B cell (primary cell): Measurements from ENCODE around the gene KCNK2. TPM values are rescaled to one million over a fixed set of nuclear protein-coding genes. Genes with fewer than 3 reads are reported as not detected.

Experiments used
- ATAC-seq: fragments of 200-7000 bp; cut with Tn5 transposase; one replicate; pipeline ENCODE4 v1.10.0; 2021; ENCODE audit warnings: low read depth, mild to moderate bottlenecking, moderate number of reproducible peaks, moderate library complexity
- CTCF ChIA-PET: fragments of 350-600 bp; sonication (Branson Sonifier 250); formaldehyde crosslinking; loops from one replicate; lab custom pipeline; 2021; ENCODE audit warnings: antibody characterized with exemption, inconsistent platforms; lab: Charles Lee
- POLR2A ChIA-PET: fragments of 350-600 bp; sonication (Branson Sonifier 250); formaldehyde crosslinking; loops from one replicate; lab custom pipeline; 2021; ENCODE audit warnings: antibody characterized with exemption; lab: Charles Lee
- DNase-seq: peaks from one replicate; pipeline ENCODE4 v3.0.0; 2013
- H2AFZ ChIP-seq: 2 replicates; pipeline ENCODE4 v1.6.1; 2012; ENCODE audit warnings: mild to moderate bottlenecking, low read depth, low read length; ENCODE audit not compliant: insufficient read depth, poor library complexity, severe bottlenecking
- H3K27ac ChIP-seq, 2 donors: 1 replicate in 1 of 2; 2 replicates in 1 of 2; pipeline ENCODE4 v1.5.1; 2012 to 2013; ENCODE audit warnings: low read length in 2 of 2, mild to moderate bottlenecking in 2 of 2, moderate library complexity in 1 of 2
- H3K27me3 ChIP-seq, 4 experiments: fragments of 200-600 bp in 1 of 4; sonication (generic) in 1 of 4; replicated peaks in 1 of 4; 1 replicate in 2 of 4; 2 replicates in 2 of 4; pipeline versions ENCODE4 v1.6.1 to v1.7.0; 2013 to 2016; ENCODE audit warnings: low read length in 3 of 4, mild to moderate bottlenecking in 2 of 4, mixed read lengths in 1 of 4, moderate library complexity in 1 of 4; ENCODE audit not compliant: insufficient read depth in 4 of 4, control insufficient read depth in 3 of 4; ENCODE audit errors: control extremely low read depth in 1 of 4
- H3K36me3 ChIP-seq, 2 experiments: replicated peaks in 1 of 2; 1 replicate in 1 of 2; 2 replicates in 1 of 2; pipeline versions ENCODE4 v1.6.1 to v1.7.1; 2013; ENCODE audit warnings: low read length in 1 of 2; ENCODE audit not compliant: insufficient read depth in 2 of 2, control insufficient read depth in 1 of 2; ENCODE audit errors: control extremely low read depth in 1 of 2, extremely low read depth in 1 of 2
- H3K4me1 ChIP-seq, 2 donors: fragments of 200-600 bp in 1 of 2; sonication (generic) in 1 of 2; 1 replicate in 1 of 2; 2 replicates in 1 of 2; pipeline versions ENCODE4 v1.5.1 to v1.6.1; 2013 to 2017; ENCODE audit warnings: low read length in 2 of 2; ENCODE audit not compliant: control insufficient read depth in 2 of 2, insufficient read depth in 2 of 2
- H3K4me2 ChIP-seq: replicated peaks from 2 replicates; pipeline ENCODE3; 2012; ENCODE audit warnings: mild to moderate bottlenecking, low read depth, low read length; ENCODE audit not compliant: poor library complexity, severe bottlenecking
- H3K4me3 ChIP-seq, 5 experiments: fragments of 200-600 bp in 1 of 5; sonication (generic) in 1 of 5; 1 replicate in 3 of 5; 2 replicates in 2 of 5; pipeline versions ENCODE4 v1.5.1 to v1.7.0; 2011 to 2016; ENCODE audit warnings: low read length in 4 of 5, mild to moderate bottlenecking in 4 of 5, low read depth in 2 of 5, control low read depth in 1 of 5, moderate library complexity in 1 of 5; ENCODE audit not compliant: insufficient read depth in 1 of 5; ENCODE audit errors: control extremely low read depth in 1 of 5, extremely low read depth in 1 of 5
- H3K79me2 ChIP-seq: fragments of 200-600 bp; sonication (generic); one replicate; pipeline ENCODE4 v1.6.0; 2016; ENCODE audit warnings: low read length; ENCODE audit not compliant: control insufficient read depth, insufficient read depth
- H3K9ac ChIP-seq: fragments of 200-600 bp; sonication (generic); 2 replicates; pipeline ENCODE4 v1.6.1; 2017; ENCODE audit warnings: mild to moderate bottlenecking, low read length, moderate library complexity
- H3K9me3 ChIP-seq, 3 donors: one replicate each; pipeline versions ENCODE4 v1.6.1 to v1.7.1; 2013; ENCODE audit warnings: low read length in 2 of 3; ENCODE audit not compliant: control insufficient read depth in 2 of 3, insufficient read depth in 1 of 3; ENCODE audit errors: control extremely low read depth in 1 of 3
- H4K20me1 ChIP-seq: 2 replicates; pipeline ENCODE4 v1.6.0; 2012; ENCODE audit warnings: mild to moderate bottlenecking, low read length; ENCODE audit not compliant: insufficient read depth, control insufficient read depth, poor library complexity, severe bottlenecking
- H3K27ac Mint-ChIP-seq: one replicate; pipeline ENCODE4 v1.8.0; 2021; ENCODE audit warnings: mixed read lengths
- H3K27me3 Mint-ChIP-seq: one replicate; pipeline ENCODE4 v1.8.0; 2021; ENCODE audit warnings: mixed read lengths
- H3K4me1 Mint-ChIP-seq: one replicate; pipeline ENCODE4 v1.8.0; 2021; ENCODE audit warnings: mixed read lengths
- H3K4me3 Mint-ChIP-seq: one replicate; pipeline ENCODE4 v1.8.0; 2021; ENCODE audit warnings: mixed read lengths
- H3K9me3 Mint-ChIP-seq: one replicate; pipeline ENCODE4 v1.8.0; 2022; ENCODE audit warnings: mixed read lengths; ENCODE audit not compliant: insufficient read depth
- EZH2 ChIP-seq: IDR thresholded peaks from 2 replicates; pipeline ENCODE4 v1.6.1; 2012; ENCODE audit warnings: borderline replicate concordance, low read depth, mild to moderate bottlenecking, moderate library complexity, low read length; ENCODE audit not compliant: insufficient read depth, poor library complexity, severe bottlenecking
- WGBS: methylation state at CpG from one replicate; pipeline ENCODE4 v1.1.5; 2013; ENCODE audit warnings: missing lambda C conversion rate; ENCODE audit not compliant: insufficient coverage; 5-methylcytosine and 5-hydroxymethylcytosine counted together
- intact Hi-C: fragments of 100-400 bp; cut with micrococcal nuclease; formaldehyde crosslinking; loops from one replicate; pipeline ENCODE4 v1.10.0; 2022
- polyA plus RNA-seq: library from polyadenylated mRNA; depleted of rRNA; stranded (reverse); fragments of >200 nt; gene quantifications from 2 replicates; pipeline ENCODE4 v1.2.3, GENCODE V29; 2012
- total RNA-seq, 2 donors: library from RNA; stranded (reverse); fragments of 120-200 nt in 1 of 2; gene quantifications; 1 replicate in 1 of 2; 2 replicates in 1 of 2; pipeline versions ENCODE4 v1.2.3 to v1.2.4, GENCODE V29; 2013 to 2022
- TF ChIP-seq, protein P1 (sequence below): fragments of 200-600 bp; IDR thresholded peaks from one replicate; pipeline ENCODE4 v1.8.0; 2022; ENCODE audit warnings: antibody characterized with exemption, mild to moderate bottlenecking

Gene KCNK2
- total and polyA plus RNA-seq, 2 donors (not counting 1 experiment from before 2014, with no cell fraction given) = not detected

DNA sequence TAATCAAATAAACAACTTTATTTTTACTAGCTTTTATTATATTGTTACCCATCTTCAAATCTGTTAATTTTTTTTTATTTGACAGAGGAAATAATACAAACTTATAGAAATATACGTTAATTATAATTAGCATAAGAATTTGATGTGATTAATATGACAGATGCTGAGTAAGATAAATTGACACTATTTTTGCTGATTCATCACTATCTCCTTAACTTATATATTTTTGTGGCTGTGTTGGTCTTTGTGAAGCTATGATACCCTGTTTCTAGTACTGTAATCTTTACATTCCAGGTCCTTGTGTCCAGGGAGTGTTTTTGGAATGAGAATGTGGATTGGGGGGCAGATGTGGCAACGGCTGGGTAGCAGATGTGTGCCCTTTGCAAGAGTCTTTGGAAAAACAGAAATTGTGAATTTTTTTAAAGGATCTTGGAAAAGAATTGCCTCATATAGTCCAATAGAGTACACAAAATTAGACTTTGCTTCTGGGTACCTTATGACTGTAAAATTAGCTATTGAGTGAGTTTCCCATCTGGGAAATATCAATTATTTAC lies 102.6 kb downstream of the KCNK2 start:
- intact Hi-C loops = no loop called here
- no peak for TF ChIP-seq EZH2
- TF ChIP-seq, protein P1, sequence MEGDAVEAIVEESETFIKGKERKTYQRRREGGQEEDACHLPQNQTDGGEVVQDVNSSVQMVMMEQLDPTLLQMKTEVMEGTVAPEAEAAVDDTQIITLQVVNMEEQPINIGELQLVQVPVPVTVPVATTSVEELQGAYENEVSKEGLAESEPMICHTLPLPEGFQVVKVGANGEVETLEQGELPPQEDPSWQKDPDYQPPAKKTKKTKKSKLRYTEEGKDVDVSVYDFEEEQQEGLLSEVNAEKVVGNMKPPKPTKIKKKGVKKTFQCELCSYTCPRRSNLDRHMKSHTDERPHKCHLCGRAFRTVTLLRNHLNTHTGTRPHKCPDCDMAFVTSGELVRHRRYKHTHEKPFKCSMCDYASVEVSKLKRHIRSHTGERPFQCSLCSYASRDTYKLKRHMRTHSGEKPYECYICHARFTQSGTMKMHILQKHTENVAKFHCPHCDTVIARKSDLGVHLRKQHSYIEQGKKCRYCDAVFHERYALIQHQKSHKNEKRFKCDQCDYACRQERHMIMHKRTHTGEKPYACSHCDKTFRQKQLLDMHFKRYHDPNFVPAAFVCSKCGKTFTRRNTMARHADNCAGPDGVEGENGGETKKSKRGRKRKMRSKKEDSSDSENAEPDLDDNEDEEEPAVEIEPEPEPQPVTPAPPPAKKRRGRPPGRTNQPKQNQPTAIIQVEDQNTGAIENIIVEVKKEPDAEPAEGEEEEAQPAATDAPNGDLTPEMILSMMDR = no peak
- Histone ChIP-seq H3K36me3 (no peaks in the 10 kb centered on the region), H3K9ac (no peak overlapping the region), H3K27ac (no peak overlapping the region), H4K20me1 (no peaks in the 10 kb centered on the region), H2AFZ (no peak overlapping the region), H3K9me3 (peaks cover 1 to 13% (median 3%) of the 10 kb centered on the region in 3 donors), H3K4me3 (no peak overlapping the region), H3K4me1 (no peaks in the 10 kb centered on the region), H3K4me2 (no peak overlapping the region), H3K27me3 (no peaks in the 10 kb centered on the region), H3K79me2 (no peaks in the 10 kb centered on the region)
- ATAC-seq (no peak), DNase-seq (no peak)
- no CpG with 5 or more reads among the region's 2 CpGs for WGBS
- ChIA-PET POLR2A (no interaction called here), CTCF (no interaction called here)
- Mint-ChIP-seq H3K27ac (no peak overlapping the region), H3K4me3 (no peak overlapping the region), H3K9me3 (peaks cover 2% of the 10 kb centered on the region), H3K4me1 (no peaks in the 10 kb centered on the region), H3K27me3 (no peaks in the 10 kb centered on the region)

DNA sequence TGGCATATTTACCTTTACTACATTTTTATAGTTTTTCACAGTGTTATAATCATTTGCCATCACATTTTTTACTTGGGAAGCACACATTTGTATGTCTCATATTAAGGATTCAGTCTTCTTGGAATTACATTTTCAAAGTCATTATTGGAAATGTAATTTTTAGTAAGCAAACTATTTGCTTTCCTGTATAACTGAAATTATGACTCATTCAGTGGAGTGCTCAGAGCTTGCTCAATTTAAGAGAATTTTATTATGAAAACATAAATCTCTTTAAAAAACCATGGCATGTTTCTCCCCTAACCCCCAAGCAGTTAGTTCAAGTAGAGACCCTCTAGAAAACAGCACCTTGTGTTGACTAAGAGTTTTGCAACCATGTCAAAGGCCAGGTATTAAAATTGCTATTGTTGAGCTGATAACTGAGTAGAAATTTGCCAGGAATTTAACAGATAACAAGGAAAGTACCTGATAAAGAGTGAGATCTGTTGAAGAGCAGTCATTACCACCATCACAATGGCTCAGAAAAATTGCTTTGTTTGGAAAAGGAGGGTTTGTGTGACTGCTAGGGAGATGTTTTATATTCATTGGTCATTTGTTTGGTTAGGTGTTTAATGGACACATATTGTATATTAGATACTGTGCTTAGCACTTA lies 105.9 kb downstream of the KCNK2 start:
- peaks cover 0 to 1% (median 0%) of the 10 kb centered on the region in 3 donors for H3K9me3 ChIP-seq

More for the DNA sequence above, 105.9 kb downstream of the KCNK2 start:
- Histone ChIP-seq H3K4me3 (no peak overlapping the region), H3K27ac (no peak overlapping the region), H3K36me3 (no peaks in the 10 kb centered on the region), H2AFZ (no peak overlapping the region), H4K20me1 (no peaks in the 10 kb centered on the region), H3K79me2 (no peaks in the 10 kb centered on the region), H3K4me2 (no peak overlapping the region), H3K9ac (no peak overlapping the region), H3K27me3 (no peaks in the 10 kb centered on the region), H3K4me1 (no peaks in the 10 kb centered on the region)
- ATAC-seq (no peak), DNase-seq (no peak)
- Mint-ChIP-seq H3K9me3 (no peaks in the 10 kb centered on the region), H3K4me3 (no peak overlapping the region), H3K4me1 (no peaks in the 10 kb centered on the region), H3K27me3 (no peaks in the 10 kb centered on the region), H3K27ac (no peak overlapping the region)
- ChIA-PET POLR2A (no interaction called here), CTCF (no interaction called here)
- TF ChIP-seq, protein P1 = no peak
- TF ChIP-seq EZH2 = no peak
- intact Hi-C loops = no loop called here
